Left forelimb (tissue), 1 donor: Measurements from ENCODE around the gene VAV3.

ENCODE experiments used
- DNase-seq: peaks from one replicate; pipeline ENCODE4 v3.0.0-alpha.2; 2018; ENCODE audit warnings: low spot score

Gene VAV3

DNA sequence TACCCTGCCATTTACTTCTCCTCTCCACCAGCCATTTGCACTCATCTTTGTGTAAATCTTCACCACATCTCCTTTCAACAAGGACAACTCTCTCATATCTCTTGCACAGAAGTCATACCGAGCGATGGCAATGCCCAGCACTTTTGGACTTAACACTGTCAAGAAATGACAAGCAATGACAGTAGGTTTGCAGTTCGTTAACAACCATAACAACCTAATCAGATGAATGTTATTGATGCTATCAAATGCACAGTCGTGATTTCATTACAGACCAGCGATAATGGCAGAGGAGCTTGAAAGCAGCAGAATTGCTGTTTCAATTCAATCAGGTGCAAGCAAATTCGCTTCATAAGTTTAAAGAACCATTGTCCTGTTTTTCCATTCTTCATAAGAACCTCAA lies 390.9 kb downstream of the VAV3 start:
- DNase-seq, result no peak

DNA sequence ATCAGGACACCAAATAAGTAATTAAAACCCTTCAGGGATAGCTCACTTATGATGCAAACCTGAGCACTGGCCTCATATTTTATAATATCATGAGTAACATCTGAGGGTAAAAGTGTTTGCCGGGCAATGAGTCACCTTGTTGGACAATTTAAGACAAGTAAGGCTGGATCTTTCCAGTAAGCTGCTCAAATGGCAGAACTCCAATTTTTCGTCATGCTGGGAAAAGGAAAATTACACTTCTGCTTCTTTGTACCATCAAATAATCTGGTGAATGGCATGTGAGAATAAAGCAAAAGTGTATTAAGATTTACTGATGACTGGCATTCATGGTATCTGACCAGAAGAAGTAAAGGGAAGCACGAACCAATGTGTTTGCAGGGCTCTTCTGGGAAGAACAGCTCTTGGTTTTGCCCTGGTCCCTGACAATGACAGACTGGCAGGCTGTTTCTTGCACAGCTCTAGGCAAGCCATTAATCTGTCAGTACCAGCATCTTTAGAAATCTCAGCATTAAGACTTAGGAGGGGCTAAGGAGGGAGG lies 392.2 kb downstream of the VAV3 start:
- DNase-seq, result no peak

DNA sequence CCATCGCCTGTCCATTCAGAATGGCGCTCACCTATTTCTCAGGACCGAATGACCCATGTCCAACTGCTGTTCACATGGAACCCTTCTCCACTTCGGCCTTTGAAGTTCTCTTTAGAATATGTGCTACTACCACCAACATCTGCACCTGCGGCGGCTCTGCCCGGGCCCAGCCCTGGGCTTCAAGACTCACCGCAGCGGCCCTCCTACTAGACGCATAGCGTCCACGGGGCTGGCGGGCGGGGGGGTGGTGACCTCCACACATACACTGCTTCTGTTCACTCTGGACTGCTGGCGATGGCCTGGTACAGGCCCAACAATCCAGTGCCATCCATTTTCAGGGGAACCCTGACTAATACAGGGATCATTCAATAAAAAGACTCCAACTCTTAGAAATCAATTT lies 394.2 kb downstream of the VAV3 start:
- no peak for DNase-seq

DNA sequence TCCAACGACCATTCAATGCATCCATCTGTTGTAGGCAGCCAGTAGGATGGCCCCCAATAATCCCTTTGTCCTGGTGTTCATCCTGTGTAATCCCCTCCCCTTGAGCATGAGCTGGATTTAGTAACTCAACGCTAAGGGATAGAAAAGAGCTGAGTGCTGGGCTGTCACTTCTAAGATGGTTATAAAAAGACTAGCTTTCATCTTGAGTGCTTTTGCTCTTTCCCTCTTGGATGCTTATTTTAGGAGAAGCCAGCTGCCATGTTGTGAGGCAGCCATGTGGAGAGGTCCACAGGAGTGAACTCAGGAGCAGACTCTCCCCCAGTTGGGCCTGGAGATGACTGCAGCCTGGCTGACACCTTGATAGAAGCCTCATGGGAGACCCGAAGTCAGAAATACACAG lies 401.5 kb downstream of the VAV3 start:
- DNase-seq, result no peak

DNA sequence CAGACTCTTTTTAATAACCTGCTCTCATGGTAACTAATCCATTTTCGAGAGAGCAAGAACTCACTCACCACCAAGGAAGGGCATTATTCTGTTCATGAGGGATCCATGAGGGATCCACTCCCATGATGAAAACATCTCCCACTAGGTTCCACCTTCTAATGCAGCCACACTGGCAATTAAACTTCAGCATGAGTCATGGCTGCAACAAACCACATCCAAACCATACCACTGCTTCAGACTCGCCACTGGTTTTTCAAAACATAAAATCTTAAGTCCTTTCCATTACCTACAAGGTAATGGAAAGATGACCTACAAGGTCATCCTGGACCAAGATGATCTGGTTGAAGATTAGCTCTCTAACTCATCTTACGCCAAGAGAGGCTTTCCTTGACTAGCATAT lies 405.1 kb downstream of the VAV3 start:
- no peak for DNase-seq

DNA sequence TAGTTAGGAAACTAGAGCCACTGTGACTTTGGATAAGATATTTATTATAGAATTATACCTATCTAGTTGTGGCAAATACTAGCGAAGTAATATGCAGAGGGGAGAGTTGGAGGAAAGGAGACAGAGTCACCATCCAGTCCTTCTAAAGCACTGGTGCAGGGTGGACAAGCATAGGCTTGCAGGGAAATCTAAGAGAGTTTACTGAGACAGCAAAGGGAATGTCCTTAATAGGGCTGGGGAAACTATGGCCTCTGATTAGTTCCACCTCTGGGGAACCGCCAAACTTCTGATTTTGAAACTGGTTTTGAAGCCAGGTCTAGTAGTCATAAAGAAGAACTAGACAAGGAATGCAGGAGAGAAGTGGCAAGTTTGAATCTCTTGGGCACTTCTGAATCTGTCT lies 407.9 kb downstream of the VAV3 start:
- DNase-seq, result no peak

DNA sequence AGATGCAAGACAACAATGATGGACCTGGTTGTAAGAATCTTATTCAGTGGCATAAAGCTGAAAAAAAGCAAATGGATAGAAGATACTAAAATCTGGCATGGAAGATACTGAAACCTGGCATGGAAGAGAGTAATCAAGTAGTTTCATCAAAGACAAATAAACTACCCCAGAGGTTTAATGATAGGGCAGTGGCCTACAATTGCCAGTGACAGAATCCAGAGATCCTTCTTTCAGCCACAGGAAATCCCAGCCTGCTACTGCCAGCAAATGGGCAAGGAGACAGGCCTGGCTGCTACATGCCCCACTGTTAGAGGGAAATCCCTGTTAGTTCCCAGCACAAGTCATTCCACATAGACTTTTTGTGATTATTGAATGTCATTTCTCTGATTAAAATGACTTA lies 409.4 kb downstream of the VAV3 start:
- DNase-seq, result no peak

DNA sequence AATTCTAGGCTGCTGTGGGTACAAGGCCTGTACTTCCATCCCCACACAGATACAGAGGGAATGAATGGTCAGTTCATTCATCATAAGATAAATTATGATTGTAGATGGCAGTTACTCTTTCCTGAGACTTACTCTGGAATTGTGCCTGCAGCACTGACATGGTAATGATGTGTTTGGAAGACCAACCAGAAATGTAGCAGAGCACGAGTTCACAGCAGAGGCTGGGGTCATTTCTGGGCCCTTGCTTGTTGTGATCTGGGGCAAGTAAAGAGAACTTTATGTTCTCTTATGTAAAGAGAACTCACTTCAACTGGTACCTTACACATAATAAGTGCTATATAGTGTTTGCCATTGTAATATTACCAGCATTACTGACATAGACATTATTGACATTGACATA lies 412.2 kb downstream of the VAV3 start:
- DNase-seq, result no peak

DNA sequence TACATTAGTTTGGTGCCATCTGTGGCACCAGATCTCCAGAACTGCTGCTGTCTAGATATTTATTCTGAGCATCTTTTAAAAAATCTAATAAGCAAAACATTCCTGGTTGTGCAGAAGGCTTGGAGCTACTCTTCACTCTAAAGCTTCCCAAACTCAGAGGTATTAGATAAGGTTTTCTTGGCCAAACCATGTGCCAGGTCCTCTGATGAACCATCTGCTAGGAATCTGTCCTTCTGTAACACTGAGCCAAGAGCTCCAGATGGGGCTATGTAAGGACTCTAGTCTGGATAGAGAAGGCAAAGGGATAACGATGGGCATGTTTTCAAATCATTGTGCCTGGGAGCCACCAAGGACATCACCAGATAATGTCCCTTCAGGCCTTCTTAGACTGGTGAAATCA lies 413.5 kb downstream of the VAV3 start:
- DNase-seq, result no peak

DNA sequence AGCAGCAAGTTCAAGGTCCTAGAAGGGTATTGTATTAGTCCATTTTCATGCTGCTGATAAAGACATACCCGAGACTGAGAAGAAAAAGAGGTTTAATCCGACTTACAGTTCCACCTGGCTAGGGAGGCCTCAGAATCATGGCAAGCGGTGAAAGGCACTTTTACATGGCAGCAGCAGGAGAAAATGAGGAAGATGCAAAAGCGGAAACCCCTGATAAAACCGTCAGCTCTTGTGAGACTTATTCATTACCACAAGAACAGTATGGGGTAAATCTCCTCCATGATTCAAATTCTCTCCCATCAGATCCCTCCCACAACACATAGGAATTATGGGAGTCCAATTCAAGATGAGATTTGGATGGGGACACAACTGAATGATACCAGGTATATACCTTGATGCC lies 414.6 kb downstream of the VAV3 start:
- DNase-seq, result no peak

DNA sequence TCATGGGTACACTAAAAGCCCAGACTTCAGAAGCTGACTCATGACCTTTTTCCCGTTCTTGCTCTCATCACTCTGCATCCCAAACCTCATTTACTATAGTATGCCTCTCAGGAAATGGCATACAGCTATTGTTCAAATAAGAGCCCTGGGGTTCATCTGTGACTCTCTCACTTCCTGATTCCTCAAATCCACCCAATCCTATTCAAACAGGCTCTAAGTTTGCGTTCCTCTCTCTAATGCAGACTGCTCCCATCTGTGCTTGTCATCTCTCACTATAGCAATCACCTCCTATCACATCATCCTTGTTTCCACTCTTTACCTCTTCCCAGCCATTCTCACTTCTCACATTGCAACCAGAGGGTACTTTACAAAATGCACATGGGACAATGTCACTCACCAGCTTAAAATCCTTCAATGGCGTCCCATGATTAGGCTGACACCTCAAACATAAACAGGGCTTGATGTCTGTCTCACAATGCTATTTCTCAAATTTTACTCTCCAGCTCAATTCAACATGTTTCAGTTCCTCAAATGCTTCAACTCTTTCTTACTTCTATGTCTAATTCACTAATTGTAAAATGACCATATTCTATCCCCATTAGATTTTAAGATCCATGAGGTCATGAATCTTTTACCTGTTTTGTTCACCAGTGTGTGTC lies 415.7 kb downstream of the VAV3 start:
- no peak for DNase-seq

DNA sequence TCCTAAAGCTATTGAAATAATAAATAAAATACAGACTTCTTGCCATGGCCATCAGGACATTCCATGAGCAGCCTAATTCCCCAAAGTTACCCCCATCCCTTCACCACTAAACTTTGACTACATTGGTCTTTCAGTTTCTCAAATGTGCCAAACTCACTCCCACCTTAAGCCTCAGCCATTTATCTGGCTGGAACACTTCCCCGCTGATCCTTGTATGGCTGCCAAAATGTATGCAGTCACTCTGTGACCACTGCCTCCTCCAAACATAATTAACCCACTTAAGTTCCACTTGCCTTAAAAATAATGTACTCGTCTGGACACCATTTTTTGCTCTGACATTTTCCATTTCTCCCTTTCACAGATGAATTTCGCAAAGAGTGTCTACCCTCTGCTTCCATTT lies 416.7 kb downstream of the VAV3 start:
- DNase-seq, result no peak

DNA sequence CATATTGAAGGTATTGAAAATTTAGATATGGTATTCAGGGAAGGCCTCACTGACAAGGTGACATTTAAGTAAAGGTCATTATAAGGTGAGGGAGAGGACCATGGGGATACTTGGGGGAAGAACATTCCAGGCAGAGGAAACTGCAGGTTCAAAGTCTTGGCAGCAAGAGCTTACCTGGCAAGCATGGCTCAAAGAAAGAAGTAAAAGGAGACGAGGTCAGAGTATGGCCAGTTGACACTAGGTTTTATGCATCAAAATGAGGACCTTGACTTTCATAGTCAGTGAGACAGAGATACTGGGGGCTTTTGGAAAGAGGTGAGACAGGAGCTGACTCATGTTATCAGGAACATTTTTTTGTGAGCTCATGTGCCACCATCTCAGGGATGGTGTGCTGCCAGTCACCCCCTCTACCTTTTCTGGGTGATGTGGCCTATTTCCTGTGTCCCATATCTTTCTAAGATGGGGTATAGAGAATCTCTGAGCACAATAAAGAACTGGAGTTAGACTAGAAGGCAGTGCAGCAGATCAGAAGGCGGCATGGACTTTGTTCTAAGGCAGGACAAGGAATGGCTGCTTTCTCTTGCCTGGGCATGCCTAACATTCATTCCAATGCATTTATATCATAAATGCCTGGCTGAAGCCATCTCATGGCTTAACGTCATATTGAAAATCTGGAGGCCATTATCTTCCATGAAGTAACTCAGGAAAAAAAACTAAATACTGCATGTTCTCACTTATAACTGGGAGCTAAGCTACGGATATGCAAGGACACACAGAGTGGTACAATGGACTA lies 417.4 kb downstream of the VAV3 start:
- DNase-seq, result no peak

DNA sequence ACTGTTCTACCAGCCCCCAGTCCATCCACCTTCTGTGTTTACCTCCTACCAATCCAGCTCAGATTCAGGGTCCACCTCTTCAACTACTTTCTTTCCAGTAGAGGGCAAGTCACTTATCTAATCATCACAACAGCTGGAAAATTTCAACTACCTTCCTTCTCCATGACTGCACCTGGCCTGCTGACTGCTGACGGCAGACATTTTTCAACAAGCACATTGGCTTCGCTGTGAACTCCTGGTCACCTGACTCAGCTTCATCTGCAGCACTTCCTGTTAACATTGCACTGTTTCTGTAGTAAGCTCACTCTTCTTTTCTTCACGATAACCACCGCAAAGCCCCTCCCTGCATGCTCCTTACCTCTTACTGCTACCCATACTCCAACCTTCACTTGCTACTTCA lies 418.4 kb downstream of the VAV3 start:
- no peak for DNase-seq

DNA sequence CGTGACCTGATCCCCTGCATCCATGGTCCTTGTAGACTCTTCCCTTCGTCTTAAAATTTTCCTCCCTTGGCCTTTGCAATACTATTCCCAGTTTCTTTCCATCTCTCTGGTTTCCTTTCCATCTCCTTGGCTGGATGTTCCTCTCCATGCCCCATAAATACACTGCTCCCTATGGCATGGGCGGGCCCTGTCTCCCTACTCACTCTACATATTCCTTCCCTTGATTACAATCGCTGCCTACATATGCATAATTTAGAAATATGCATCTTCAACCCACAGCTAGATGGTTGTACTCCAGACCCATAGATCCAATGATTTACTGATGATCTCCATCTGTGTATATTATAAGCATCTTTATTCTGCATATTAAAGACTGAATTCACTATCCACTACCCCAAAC lies 419.1 kb downstream of the VAV3 start:
- no peak for DNase-seq

DNA sequence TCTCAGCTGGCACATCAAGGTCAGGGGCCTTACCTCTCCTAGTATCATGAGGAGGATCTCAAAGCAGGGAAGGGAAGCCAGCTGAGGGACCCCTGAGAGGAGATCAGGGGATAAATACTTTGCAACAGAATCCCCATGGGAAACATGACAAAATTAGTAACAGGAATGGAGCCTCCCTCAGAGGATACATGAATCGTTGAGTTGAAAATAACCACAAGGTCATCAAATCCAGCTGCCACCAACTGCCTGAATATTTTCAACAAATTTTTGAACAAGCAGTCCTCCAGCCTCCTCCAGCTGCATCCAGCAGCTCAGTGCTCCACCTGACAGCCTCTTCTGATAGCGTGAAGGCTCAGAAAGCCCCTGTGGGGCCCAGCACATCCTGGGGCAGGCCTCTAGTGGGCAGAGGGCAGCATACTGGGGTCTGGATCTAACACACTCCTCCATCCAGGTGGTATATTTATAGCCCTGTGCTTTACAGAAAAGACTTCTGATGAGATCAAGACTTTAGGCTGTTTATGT lies 419.9 kb downstream of the VAV3 start:
- DNase-seq, result no peak

DNA sequence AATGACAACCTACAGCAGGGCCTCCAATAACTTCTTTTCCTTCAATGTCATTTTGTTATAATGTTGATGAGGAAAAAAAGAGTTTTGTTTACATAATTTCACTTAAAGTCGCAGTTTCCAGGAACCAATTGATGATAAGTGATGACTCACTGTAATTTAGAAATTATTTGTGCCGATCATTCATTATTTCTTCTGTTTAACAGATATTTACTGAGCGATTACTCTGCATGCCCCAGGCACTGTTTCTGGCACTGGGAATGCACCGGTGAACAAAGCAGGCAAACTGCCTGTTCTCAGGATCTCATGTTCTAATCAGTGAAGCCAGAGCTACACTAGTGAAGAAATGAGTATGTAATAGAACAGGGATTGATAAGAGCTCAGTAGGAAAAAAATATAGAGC lies 420.7 kb downstream of the VAV3 start:
- DNase-seq, result no peak

DNA sequence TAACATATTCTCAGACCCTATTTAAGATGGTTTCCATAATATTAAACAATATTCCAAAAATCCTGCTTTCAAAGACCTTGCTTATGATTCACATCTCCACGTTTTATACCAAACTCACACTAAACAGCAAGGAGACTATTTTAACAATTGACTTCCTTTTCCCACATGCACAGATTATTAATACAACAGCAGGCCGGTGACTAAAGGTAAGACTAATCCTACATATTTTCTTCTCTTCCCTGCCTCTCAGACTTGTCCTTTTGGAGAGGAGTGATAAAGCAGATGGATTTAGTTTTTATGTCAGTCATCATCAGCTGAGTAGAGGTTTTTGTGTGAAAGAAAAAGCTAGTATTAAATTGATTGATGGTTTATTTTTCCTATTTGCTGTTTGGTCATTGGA lies 423.6 kb downstream of the VAV3 start:
- no peak for DNase-seq

DNA sequence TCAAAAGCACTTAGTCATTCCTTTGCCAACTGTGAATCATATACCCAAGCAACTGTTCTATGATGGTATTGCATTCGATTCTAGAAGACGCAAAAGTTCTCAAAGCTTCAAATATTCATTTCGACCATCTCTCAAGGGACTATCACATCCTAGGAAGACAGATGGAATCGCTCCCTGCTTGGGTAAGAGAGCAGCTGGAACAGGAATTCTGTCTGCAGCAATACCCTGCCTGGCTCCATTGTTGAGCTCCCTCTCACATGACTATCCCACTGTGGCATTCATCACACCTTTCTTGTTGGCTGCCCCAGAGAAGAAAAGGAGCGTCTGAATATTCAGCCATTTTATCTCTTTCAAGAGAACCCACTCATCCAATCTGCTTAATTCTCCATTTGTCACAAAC lies 426.5 kb downstream of the VAV3 start:
- no peak for DNase-seq

DNA sequence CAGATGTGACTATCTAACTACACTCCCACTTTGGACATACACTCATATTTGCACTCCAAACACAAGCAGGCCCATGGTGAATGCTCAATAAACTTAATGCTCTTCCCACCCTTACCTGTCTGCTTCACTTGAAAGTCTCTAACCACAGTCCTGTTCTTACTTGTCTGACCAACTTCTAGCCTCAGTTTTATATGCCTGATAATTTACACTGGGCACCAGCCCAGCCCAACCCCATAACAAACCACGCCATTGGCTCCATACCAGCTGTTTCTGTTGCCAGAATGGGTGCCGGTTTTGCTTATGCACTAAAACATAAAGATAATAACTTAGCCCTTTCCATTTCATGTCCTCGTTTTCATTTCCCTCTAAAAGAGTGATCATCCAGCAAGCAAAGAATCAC lies 428.7 kb downstream of the VAV3 start:
- DNase-seq, result no peak

DNA sequence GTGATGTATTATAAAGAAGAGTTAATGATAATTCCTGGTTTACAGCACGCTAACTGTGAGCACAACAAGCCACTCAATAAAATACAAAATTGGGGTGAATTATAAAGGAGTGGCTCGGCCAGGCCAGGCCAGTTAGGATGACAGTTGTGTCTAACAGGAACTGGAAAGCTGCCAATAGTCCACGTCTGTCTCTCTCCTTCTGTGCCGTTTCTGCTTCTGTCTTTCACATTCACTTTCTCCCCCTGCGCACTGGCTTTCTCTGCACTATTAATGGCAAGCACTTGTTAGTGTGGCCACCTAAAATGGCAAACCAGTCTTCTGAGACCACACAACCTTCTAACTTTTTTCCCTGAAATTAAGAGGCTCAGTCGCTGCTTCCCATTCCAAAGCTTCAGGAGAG lies 429.9 kb downstream of the VAV3 start:
- DNase-seq, result no peak

DNA sequence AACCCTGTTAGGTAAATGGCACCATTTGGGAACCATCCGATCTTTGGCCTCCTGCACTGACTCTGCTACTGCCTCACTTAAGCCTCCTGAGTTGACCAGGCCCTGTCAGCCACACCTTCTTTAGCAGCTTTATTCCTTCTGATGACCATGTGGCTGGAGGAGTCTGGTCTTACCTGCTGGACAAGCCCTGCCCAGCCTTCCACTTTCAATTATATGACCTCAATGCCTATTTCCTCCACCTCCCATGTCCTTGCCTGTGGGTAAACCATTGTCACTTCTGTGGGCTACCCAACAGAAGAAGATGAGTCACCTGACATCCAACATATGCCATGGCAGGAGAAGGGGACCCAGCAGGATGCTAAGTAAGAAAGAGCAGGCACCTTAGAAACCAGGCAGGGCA lies 430.3 kb downstream of the VAV3 start:
- DNase-seq, result no peak

DNA sequence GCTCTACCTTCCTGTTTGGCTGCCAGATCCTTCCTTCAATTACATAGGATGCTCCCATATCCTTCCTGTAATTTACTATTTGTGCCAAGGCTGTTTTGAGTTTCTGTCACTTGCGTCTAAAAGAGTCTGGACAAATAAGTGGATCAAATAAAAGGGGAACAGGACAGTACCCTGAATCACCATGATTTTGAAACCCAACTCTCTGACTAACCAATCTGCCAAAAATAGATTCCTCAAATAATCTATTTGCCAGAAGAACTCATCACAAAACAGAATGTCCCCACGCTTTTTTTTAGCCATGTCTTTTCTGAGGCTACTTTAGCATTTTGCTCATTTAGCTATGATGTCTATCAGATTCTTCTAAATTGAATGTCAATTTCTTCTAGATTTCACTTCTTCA lies 431.5 kb downstream of the VAV3 start:
- DNase-seq, result no peak

DNA sequence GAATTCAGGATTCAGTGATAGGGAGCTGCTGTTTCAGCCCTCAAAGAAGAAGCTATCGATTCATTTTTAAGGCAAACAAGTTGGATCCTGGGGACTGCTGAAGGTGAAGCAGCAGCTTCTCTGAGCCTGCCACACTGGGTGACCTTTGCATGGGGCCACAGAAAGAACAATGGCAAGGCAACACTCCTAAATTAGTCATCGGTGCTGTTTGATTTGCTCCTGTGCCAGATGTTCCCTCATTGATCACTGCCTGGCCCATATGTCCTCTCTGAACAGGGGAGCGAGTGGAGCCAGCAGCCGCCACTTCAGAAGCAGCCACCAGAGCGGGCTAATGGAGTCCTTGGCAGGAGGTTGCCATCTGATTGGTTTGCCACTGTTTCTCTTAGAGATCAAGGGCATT lies 432.7 kb downstream of the VAV3 start:
- DNase-seq, result no peak
